Measurements from ENCODE around the gene PTGER4. TPM values are rescaled to one million over a fixed set of nuclear protein-coding genes. Genes with fewer than 3 reads are reported as not detected.
"Not testable (repeated sequence)": the region's sequence is repeated elsewhere in the genome, so short reads cannot be mapped to it uniquely, and the experiment has no call there.

Gene PTGER4
- total RNA-seq = 49.1 and 53.0 TPM in 2 replicates

DNA sequence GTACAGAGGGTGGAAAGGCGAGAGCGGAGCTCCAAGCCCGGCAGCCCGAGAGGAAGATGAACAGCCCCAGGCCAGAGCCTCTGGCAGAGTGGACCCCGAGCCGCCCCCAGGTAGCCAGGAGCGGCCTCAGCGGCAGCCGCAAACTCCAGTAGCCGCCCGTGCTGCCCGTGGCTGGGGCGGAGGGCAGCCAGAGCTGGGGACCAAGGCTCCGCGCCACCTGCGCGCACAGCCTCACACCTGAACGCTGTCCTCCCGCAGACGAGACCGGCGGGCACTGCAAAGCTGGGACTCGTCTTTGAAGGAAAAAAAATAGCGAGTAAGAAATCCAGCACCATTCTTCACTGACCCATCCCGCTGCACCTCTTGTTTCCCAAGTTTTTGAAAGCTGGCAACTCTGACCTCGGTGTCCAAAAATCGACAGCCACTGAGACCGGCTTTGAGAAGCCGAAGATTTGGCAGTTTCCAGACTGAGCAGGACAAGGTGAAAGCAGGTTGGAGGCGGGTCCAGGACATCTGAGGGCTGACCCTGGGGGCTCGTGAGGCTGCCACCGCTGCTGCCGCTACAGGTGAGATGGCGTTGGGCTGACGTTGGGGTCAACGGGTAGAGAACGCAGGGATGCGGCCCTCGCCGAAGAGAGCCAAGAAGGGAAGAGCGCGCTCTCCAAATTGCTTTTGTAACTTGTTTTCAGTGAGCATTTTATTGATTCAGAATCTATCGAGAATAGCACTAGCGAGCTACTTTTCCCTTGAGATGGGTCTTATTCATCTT lies at the start of gene PTGER4:
TSS of gene PTGER4 (plus strand) at position 3 of the 769 bp plus-strand sequence. CDS start 1,079 bp downstream, outside the sequence.
- Mint-ChIP-seq H3K27me3 (no peaks in the 10 kb centered on the region), H3K4me3 (peak within 1 kb of the TSS; percentile 99), H3K36me3 (ENCODE audit: low read depth) (peaks cover 50% of the 10 kb centered on the region), H3K27ac (peak within 1 kb of the TSS; percentile 99), H3K9me3 (peaks cover 3% of the 10 kb centered on the region), H3K4me1 (peaks cover 43% of the 10 kb centered on the region)
- intact Hi-C loops (cut with micrococcal nuclease) = loop anchor here (1.0 to 10.0 kb wide), 15 partner anchors 8 to 1478 kb away; partner anchors contain the start of genes RPL37 and TTC33
- peak; percentile 85 for DNase-seq

DNA sequence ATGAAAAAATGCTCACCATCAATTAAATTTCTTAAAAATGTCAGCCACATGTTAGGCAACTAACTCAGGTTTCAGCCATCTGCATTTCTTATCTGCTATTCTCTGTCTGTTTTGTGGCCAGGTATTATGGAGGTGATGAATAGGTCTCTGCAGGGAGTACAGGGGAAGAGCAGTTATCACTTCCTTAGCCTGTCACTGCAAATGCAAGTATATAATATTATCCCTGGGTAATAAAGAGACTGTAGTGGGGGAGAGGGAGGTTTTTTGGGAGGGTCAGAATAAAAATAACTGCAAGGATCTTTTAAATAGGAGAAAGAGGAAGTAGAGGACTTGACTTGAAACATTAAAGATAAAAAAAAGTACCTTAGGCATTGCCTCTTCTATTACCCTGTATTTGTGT lies 49.6 kb upstream of the PTGER4 start:
- no peak overlapping the region for H3K4me3 Mint-ChIP-seq
- DNase-seq = no peak
- no peak overlapping the region for H3K27ac Mint-ChIP-seq
- H3K9me3 Mint-ChIP-seq = peaks cover 14% of the 10 kb centered on the region
- peaks cover 8% of the 10 kb centered on the region for H3K4me1 Mint-ChIP-seq
- H3K36me3 Mint-ChIP-seq (ENCODE audit: low read depth) = peaks cover 6% of the 10 kb centered on the region
- H3K27me3 Mint-ChIP-seq = no peaks in the 10 kb centered on the region
- intact Hi-C loops (cut with micrococcal nuclease) = no loop called here

DNA sequence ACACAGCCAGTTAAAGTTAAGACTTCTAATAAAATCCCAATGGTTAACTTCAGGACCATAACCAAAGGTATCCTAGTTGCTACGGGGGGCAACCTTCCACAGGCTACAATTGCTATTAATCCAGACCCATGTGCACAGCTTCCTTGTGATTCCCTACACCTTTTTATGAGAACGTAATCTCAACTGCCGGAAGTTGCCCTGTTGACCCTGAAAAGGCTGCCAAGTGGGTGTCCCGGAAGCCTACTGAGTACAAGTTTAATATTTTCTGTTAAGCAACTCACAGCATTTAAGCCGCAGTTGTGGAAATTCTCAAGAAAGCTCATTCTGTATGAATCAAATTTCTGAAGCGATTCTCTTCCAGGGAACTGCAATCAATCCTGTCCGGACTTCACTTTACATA lies 48.5 kb upstream of the PTGER4 start:
- peaks cover 15% of the 10 kb centered on the region for H3K36me3 Mint-ChIP-seq (ENCODE audit: low read depth)
- intact Hi-C loops (cut with micrococcal nuclease) = no loop called here

DNA sequence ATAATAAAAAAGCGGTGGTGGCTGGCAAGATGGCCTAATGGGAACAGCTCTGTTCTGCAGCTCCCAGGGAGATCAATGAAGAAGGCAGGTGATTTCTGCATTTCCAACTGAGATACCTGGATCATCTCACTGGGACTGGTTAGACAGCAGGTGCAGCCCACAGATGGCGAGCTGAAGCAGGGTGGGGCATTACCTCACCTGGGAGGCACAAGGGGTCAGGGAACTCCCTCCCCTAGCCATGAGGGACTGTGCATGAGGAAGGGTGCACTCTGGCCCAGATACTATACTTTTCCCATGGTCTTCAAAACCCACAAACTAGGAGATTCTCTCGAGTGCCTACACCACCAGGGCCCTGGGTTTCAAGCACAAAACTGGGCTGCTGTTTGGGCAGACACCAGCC lies 45.6 kb upstream of the PTGER4 start:
- intact Hi-C loops (cut with micrococcal nuclease) = no loop called here
- H3K27me3 Mint-ChIP-seq = no peaks in the 10 kb centered on the region
- H3K36me3 Mint-ChIP-seq (ENCODE audit: low read depth) = peaks cover 40% of the 10 kb centered on the region
- H3K9me3 Mint-ChIP-seq = peaks cover 34% of the 10 kb centered on the region
- H3K4me3 Mint-ChIP-seq = no peak overlapping the region
- no peak for DNase-seq
- peaks cover 2% of the 10 kb centered on the region for H3K4me1 Mint-ChIP-seq
- no peak overlapping the region for H3K27ac Mint-ChIP-seq

More for the DNA sequence above, 48.5 kb upstream of the PTGER4 start:
- H3K27me3 Mint-ChIP-seq = no peaks in the 10 kb centered on the region
- H3K4me3 Mint-ChIP-seq = no peak overlapping the region
- DNase-seq = no peak
- H3K9me3 Mint-ChIP-seq = peaks cover 15% of the 10 kb centered on the region
- H3K27ac Mint-ChIP-seq = no peak overlapping the region
- peaks cover 6% of the 10 kb centered on the region for H3K4me1 Mint-ChIP-seq

DNA sequence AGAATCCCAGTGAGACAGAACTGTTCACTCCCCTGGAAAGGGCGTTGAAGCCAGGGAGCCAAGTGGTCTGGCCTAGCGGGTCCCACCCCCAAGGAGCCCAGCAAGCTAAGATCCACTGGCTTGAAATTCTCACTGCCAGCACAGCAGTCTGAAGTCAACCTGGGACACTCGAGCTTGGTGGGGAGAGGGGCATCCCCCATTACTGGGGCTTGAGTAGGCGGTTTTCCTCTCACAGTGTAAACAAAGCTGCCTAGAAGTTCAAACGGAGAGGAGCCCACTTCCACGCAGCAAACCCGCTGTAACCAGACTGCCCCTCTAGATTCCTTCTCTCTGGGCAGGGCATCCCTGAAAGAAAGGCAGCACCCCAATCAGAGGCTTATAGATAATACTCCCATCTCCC lies 45.1 kb upstream of the PTGER4 start:
- Mint-ChIP-seq H3K27ac (no peak overlapping the region), H3K4me3 (no peak overlapping the region), H3K4me1 (peaks cover 2% of the 10 kb centered on the region), H3K9me3 (peaks cover 38% of the 10 kb centered on the region), H3K27me3 (no peaks in the 10 kb centered on the region), H3K36me3 (ENCODE audit: low read depth) (peaks cover 44% of the 10 kb centered on the region)
- intact Hi-C loops (cut with micrococcal nuclease) = no loop called here
- DNase-seq = no peak

DNA sequence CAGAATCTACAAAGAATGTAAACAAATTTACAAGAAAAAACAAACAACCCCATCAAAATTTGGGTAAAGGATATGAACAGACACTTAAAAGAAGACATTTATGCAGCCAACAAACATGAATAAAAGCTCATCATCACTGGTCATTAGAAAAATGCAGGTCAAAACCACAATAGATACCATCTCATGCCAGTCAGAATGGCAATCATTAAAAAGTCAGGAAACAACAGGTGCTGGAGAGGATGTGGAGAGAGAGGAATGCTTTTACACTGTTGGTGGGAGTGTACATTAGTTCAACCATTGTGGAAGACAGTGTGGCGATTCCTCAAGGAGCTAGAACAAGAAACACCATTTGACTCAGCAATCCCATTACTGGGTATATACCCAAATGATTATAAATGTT lies 40.2 kb upstream of the PTGER4 start:
- H3K4me1 Mint-ChIP-seq; H3K27ac Mint-ChIP-seq; DNase-seq; H3K4me3 Mint-ChIP-seq; H3K27me3 Mint-ChIP-seq; intact Hi-C loops (cut with micrococcal nuclease): not testable (repeated sequence)
- H3K9me3 Mint-ChIP-seq = peaks cover 48% of the 10 kb centered on the region
- H3K36me3 Mint-ChIP-seq (ENCODE audit: low read depth) = peaks cover 52% of the 10 kb centered on the region

DNA sequence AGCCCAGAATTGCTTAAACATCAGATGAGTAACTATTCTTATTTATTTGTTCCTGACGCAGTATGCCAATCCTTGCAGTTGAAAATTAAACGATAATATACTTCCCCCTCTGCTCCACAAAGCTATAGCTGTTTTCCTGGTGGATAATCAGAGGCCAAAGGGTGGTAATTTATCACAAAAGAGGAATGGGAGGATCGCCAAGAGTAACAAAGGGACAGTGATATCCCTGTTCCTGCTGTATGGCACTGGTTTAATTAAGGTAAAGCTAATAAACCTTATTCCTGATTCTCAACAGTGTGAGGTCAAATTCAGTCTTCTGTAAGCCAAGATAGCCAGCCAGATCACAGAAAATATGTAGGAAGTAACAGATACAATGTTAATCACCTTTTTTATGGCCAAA lies 33.4 kb upstream of the PTGER4 start:
- peaks cover 21% of the 10 kb centered on the region for H3K9me3 Mint-ChIP-seq
- no peak for DNase-seq
- H3K36me3 Mint-ChIP-seq (ENCODE audit: low read depth) = peaks cover 33% of the 10 kb centered on the region
- intact Hi-C loops (cut with micrococcal nuclease) = no loop called here
- H3K4me1 Mint-ChIP-seq = peaks cover 30% of the 10 kb centered on the region
- no peak overlapping the region for H3K27ac Mint-ChIP-seq
- no peaks in the 10 kb centered on the region for H3K27me3 Mint-ChIP-seq
- H3K4me3 Mint-ChIP-seq = no peak overlapping the region

DNA sequence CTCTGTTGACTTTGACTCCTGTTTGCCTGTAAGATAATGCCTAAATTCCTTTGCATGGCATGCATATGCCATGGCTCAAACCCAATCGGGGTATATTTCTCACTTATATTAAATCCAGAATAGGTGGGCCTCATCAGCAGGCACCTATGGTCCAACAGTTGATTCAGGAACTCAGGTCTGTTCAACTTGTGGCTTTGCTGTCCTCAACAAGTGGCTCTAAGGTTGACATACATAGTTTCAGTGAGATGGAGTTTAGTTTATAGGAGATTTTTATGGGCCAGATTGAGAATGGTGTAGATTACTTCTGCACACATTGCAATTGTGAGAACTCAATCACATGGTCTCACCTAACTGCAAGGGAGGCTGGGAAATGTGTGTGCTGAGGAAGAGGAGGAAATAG lies 31.6 kb upstream of the PTGER4 start:
- Mint-ChIP-seq H3K4me3 (no peak overlapping the region), H3K27ac (no peak overlapping the region), H3K36me3 (ENCODE audit: low read depth) (peaks cover 33% of the 10 kb centered on the region), H3K4me1 (peaks cover 42% of the 10 kb centered on the region), H3K27me3 (no peaks in the 10 kb centered on the region), H3K9me3 (peaks cover 21% of the 10 kb centered on the region)
- no peak for DNase-seq
- intact Hi-C loops (cut with micrococcal nuclease) = no loop called here

DNA sequence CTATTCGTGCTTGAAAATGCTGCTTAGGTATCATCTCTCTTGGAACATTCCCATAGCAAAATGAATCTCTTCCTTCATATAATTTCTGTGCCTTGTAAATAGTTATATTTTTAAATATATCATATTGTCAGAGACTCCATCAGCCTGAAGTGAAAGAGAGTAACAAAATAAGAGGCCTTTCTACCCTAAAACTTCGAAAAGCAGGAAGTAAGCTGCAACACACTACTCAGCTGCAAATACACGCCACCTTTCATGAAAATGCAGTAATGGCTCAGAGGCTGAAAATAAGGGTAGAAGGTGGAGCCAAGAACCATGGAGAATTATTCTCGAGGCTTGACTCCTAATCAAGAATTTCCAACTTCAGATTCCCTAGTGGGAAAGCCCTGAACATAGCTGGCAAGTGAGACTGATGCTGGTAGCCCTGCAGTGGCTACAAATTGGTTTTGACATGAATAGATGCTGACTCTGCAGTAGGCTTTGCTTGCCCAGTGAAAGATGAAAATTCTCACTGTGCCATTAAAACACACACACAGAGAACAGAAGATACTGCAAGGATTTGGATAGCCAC lies 30.2 kb upstream of the PTGER4 start:
- no peak for DNase-seq
- Mint-ChIP-seq H3K9me3 (peaks cover 14% of the 10 kb centered on the region), H3K27me3 (no peaks in the 10 kb centered on the region), H3K36me3 (ENCODE audit: low read depth) (peaks cover 26% of the 10 kb centered on the region), H3K4me1 (peaks cover 56% of the 10 kb centered on the region), H3K4me3 (peak overlapping the region; percentile 19), H3K27ac (peak overlapping the region; percentile 74)
- intact Hi-C loops (cut with micrococcal nuclease) = no loop called here

DNA sequence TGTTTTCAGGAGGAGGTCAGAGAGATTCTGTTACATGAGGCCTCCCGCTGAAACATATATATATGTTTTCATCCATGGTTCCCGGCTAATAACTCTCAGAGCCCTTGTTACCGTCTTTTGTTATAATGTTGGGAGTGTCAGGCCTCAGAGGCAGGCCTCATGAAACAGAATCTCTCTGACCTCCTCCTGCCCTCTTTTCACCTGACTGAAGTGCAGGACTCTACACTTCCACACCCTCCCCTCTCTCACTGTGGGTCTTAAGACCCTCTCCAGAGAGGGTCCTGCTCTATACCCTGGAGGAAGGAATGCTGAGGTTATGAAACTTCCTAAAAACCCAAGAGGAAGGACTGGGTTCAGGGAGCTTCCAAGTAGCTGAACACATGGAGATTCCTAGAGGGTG lies 28.5 kb upstream of the PTGER4 start:
- Mint-ChIP-seq H3K27ac (no peak overlapping the region), H3K4me1 (peaks cover 68% of the 10 kb centered on the region), H3K4me3 (no peak overlapping the region), H3K27me3 (no peaks in the 10 kb centered on the region), H3K9me3 (peaks cover 7% of the 10 kb centered on the region), H3K36me3 (ENCODE audit: low read depth) (peaks cover 15% of the 10 kb centered on the region)
- intact Hi-C loops (cut with micrococcal nuclease) = no loop called here
- no peak for DNase-seq

DNA sequence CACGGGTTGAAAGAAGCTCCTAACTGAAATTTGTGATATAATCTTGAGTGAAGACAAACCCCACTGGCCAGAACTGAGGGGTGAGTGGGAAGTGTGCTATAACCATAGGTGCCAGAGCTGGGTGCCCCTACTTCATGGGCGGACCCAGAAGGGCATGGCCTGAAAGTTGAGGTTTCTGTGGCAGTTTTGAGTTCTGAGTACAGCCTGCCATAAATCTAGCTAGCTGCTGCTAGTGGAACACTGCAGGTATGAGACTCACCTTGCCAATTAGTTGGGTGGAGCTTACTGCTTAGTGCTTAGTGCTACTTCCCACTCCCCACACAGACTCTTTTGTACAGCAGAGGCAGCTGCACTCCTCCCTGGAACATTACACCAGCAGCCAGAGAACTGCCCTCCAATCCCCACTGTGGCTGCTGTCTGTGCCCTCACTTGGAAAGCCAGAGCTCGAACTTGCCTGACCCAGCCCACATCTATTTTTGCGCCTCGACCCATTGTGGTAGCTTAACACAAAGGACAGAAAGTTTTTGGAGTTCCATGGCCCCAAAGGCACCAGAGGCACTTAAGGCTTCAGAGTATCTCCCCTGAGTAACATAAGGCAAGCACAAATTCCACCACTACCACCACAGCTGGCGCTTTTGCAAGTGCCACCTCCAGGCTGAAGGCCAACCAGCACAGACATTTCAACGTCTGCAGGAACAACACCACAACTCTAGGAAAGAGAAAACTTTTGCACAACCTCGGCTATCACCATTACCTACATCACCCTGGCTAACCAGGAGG lies 27.1 kb upstream of the PTGER4 start:
- intact Hi-C loops (cut with micrococcal nuclease) = no loop called here
- Mint-ChIP-seq H3K36me3 (ENCODE audit: low read depth) (peaks cover 13% of the 10 kb centered on the region), H3K4me3 (peak overlapping the region; percentile 88), H3K27ac (peak overlapping the region; percentile 95), H3K4me1 (peaks cover 72% of the 10 kb centered on the region), H3K9me3 (peaks cover 6% of the 10 kb centered on the region), H3K27me3 (no peaks in the 10 kb centered on the region)
- DNase-seq = peak; percentile 72

DNA sequence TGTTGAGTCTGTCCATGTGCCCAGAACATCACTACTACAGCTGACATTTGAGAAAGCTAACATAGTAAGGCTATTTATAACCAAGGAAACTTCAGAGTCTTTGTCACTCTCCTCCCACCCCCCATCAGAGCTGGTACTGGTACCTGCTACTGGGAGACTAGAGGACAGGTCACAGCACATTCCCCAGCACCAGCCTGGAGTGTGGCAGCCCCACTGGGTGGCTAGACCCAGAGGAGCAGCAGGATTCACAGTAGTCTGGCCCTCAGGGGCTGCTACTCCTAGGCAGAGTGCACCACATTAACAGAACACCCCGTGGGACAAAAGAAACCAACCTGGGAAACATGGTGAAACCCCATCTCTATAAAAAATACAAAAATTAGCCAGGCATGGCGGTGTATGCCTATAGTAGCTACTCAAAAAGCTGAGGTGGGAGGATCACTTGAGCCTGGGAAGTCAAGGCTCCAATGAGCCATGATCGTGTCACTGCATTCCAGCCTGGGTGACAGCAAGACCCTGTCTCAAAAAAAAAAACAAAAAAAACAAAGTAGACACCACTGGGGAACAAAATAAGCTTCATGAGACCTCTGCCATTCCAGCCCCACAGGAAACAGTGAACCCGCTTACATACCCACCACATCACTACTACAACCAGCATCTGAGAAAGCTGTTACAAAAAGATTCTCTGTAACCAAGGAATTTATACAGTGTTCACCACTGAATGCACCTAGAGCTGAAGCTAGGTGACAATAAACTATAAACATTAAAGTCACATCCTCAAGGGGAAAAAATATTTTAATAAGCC lies 26.3 kb upstream of the PTGER4 start:
- peaks cover 7% of the 10 kb centered on the region for H3K36me3 Mint-ChIP-seq (ENCODE audit: low read depth)
- H3K4me1 Mint-ChIP-seq = peaks cover 75% of the 10 kb centered on the region
- H3K4me3 Mint-ChIP-seq = peak overlapping the region; percentile 88
- DNase-seq = peak; percentile 72
- H3K27me3 Mint-ChIP-seq = no peaks in the 10 kb centered on the region
- peaks cover 8% of the 10 kb centered on the region for H3K9me3 Mint-ChIP-seq
- intact Hi-C loops (cut with micrococcal nuclease) = loop anchor here (2.0 kb wide), 2 partner anchors 13 to 75 kb away; no protein-coding TSS in a partner anchor
- peak overlapping the region; percentile 95 for H3K27ac Mint-ChIP-seq

DNA sequence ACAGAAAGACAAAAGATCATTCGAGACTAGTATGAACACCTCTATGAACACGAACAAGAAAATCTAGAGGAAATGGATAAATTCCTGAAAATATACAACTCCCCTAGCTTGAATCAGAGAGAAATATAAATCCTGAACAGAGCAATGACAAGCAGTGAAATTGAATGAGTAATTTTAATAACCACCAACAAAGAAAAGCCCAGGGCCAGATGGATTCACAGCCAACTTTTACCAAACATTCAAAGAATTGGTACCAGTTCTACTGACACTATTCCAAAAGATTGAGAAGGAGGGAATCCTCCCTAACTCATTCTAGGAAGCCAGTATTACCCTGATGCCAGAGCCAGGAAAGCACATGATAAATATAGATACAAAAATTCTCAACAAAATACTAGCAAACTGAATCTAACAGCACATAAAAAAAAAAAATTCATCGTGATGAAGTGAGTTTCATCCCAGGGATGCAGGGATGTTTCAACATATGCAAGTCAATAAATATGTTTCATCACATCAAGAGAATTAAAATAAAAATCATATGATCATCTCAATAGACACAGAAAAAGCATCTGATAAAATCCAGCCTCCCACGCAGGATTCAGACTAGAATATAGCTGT lies 25.2 kb upstream of the PTGER4 start:
- intact Hi-C loops (cut with micrococcal nuclease) = loop anchor here (2.0 kb wide), 2 partner anchors 14 to 76 kb away; no protein-coding TSS in a partner anchor
- H3K4me1 Mint-ChIP-seq = peaks cover 75% of the 10 kb centered on the region
- H3K36me3 Mint-ChIP-seq (ENCODE audit: low read depth) = peaks cover 3% of the 10 kb centered on the region
- peak overlapping the region; percentile 88 for H3K4me3 Mint-ChIP-seq
- peak overlapping the region; percentile 95 for H3K27ac Mint-ChIP-seq
- no peak for DNase-seq
- no peaks in the 10 kb centered on the region for H3K27me3 Mint-ChIP-seq
- peaks cover 13% of the 10 kb centered on the region for H3K9me3 Mint-ChIP-seq
